Endothelial cell of umbilical vein (primary cell): ENCODE data around the gene NFYA. TPM values are rescaled to one million over a fixed set of nuclear protein-coding genes. Genes with fewer than 3 reads are reported as not detected.

Experiments
- BruUV-seq: library from RNA; stranded (reverse); fragments of 400-500 nt; replicated peaks from 2 replicates; lab custom pipeline; 2021; lab: Mats Ljungman, UMichigan
- CTCF ChIA-PET: fragments of 300-600, 350-600 bp; sonication (Branson Sonifier 250); formaldehyde crosslinking; loops from one replicate; lab custom pipeline; 2021; ENCODE audit warnings: antibody characterized with exemption, inconsistent platforms; lab: Charles Lee
- POLR2A ChIA-PET: fragments of 300-600, 350-600 bp; sonication (Branson Sonifier 250); formaldehyde crosslinking; loops from one replicate; lab custom pipeline; 2021; ENCODE audit warnings: antibody characterized with exemption, inconsistent platforms; lab: Charles Lee
- DNase-seq: peaks from one replicate; pipeline ENCODE4 v3.0.0-alpha.2; 2011; ENCODE audit warnings: low read depth, low spot score
- FAIRE-seq: peaks from 2 replicates; lab custom pipeline; 2011; peaks lifted over from hg19 to GRCh38; lab: Jason Lieb, UNC
- H2AFZ ChIP-seq: 2 replicates; pipeline ENCODE4 v1.6.0; 2012; ENCODE audit warnings: low read depth, low read length, control low read depth, inconsistent platforms
- H3K27ac ChIP-seq: 2 replicates; pipeline ENCODE4 v1.5.1; 2011; ENCODE audit warnings: low read depth, mild to moderate bottlenecking, control low read depth, low read length, moderate library complexity; ENCODE audit not compliant: insufficient read depth
- H3K27me3 ChIP-seq, 2 experiments: 2 replicates each; pipeline versions ENCODE4 v1.6.0 to v1.6.1; 2011; ENCODE audit warnings: low read length in 2 of 2, mixed read lengths in 1 of 2; ENCODE audit not compliant: control insufficient read depth in 2 of 2, insufficient read depth in 2 of 2
- H3K36me3 ChIP-seq, 2 experiments: 2 replicates in 1 of 2; 3 replicates in 1 of 2; pipeline ENCODE4 v1.5.1; 2011; ENCODE audit warnings: low read length in 2 of 2, mild to moderate bottlenecking in 1 of 2, moderate library complexity in 1 of 2; ENCODE audit not compliant: control insufficient read depth in 2 of 2, insufficient read depth in 2 of 2; ENCODE audit errors: extremely low read depth in 1 of 2
- H3K4me1 ChIP-seq: 3 replicates; pipeline ENCODE4 v1.5.1; 2011; ENCODE audit warnings: mild to moderate bottlenecking, low read length; ENCODE audit not compliant: control insufficient read depth, insufficient read depth; ENCODE audit errors: extremely low read depth
- H3K4me2 ChIP-seq: 2 replicates; pipeline ENCODE4 v1.6.1; 2011; ENCODE audit warnings: low read length, control low read depth, mixed read lengths; ENCODE audit not compliant: insufficient read depth
- H3K4me3 ChIP-seq, 3 experiments: fragments of 200-600 bp in 1 of 3; sonication (generic), shearing (Covaris generic) in 1 of 3; replicated peaks in 1 of 3; 2 replicates each; pipeline ENCODE4 v1.5.1; 2011 to 2016; ENCODE audit warnings: control low read depth in 3 of 3, low read length in 3 of 3, mild to moderate bottlenecking in 2 of 3, inconsistent platforms in 1 of 3, low read depth in 1 of 3, moderate library complexity in 1 of 3; ENCODE audit not compliant: insufficient read depth in 1 of 3
- H3K79me2 ChIP-seq: 2 replicates; pipeline ENCODE4 v1.6.0; 2012; ENCODE audit warnings: low read length, inconsistent platforms; ENCODE audit not compliant: control insufficient read depth, insufficient read depth
- H3K9ac ChIP-seq: replicated peaks from 2 replicates; pipeline ENCODE3; 2011; ENCODE audit warnings: low read length, control low read depth; ENCODE audit not compliant: insufficient read depth; ENCODE audit errors: extremely low read depth
- H3K9me1 ChIP-seq: replicated peaks from 3 replicates; pipeline ENCODE4 v1.6.0; 2011; ENCODE audit warnings: mild to moderate bottlenecking, low read length; ENCODE audit not compliant: control insufficient read depth, insufficient read depth; ENCODE audit errors: extremely low read depth
- H3K9me3 ChIP-seq: replicated peaks from 2 replicates; pipeline ENCODE4 v1.5.1; 2012; ENCODE audit warnings: low read length, inconsistent platforms; ENCODE audit not compliant: control insufficient read depth, insufficient read depth
- H4K20me1 ChIP-seq: replicated peaks from 2 replicates; pipeline ENCODE3; 2011; ENCODE audit warnings: mild to moderate bottlenecking, low read length; ENCODE audit not compliant: control insufficient read depth, insufficient read depth; ENCODE audit errors: extremely low read depth
- EZH2 ChIP-seq: IDR thresholded peaks from 2 replicates; pipeline ENCODE4 v1.6.1; 2012; ENCODE audit warnings: borderline replicate concordance, low read depth, mild to moderate bottlenecking, moderate library complexity, low read length, inconsistent platforms; ENCODE audit not compliant: severe bottlenecking
- FOS ChIP-seq: IDR thresholded peaks from 2 replicates; pipeline ENCODE4 v1.6.1; 2011; ENCODE audit warnings: mild to moderate bottlenecking, low read length, moderate library complexity, borderline replicate concordance; ENCODE audit not compliant: insufficient read depth
- GATA2 ChIP-seq: IDR thresholded peaks from 2 replicates; pipeline ENCODE4 v1.7.0; 2011; ENCODE audit warnings: low read depth, mild to moderate bottlenecking, moderate library complexity, mixed read lengths, low read length; ENCODE audit not compliant: insufficient read length, insufficient read depth
- JUN ChIP-seq: IDR thresholded peaks from 2 replicates; pipeline ENCODE4 v1.6.1; 2011; ENCODE audit warnings: borderline replicate concordance, low read depth; ENCODE audit not compliant: insufficient read length, insufficient read depth
- MYC ChIP-seq: IDR thresholded peaks from one replicate; pipeline ENCODE4 v1.6.1; 2011; ENCODE audit warnings: mild to moderate bottlenecking, low read depth, low read length
- POLR2A ChIP-seq: IDR thresholded peaks from 2 replicates; pipeline ENCODE4 v1.6.1; 2012; ENCODE audit warnings: low read depth, mild to moderate bottlenecking, control low read depth, low read length
- POLR2AphosphoS5 ChIP-seq: IDR thresholded peaks from 2 replicates; pipeline ENCODE4 v1.6.1; 2012; ENCODE audit warnings: low read depth, mild to moderate bottlenecking, control low read depth, low read length, moderate library complexity; ENCODE audit not compliant: insufficient read depth
- dilution Hi-C: fragments of 300-500 bp; cut with MboI; formaldehyde crosslinking; loops from one replicate; pipeline ENCODE4 v1.15.0; 2019; ENCODE audit warnings: low sequenced_read_pairs; ENCODE audit not compliant: extremely low pct_ligation_motif_present
- intact Hi-C: fragments of 100-400 bp; cut with micrococcal nuclease; formaldehyde crosslinking; loops from one replicate; pipeline ENCODE4 v1.10.0; 2022
- polyA plus RNA-seq, 4 experiments: library from polyadenylated mRNA; depleted of rRNA in 3 of 4; stranded (reverse) in 3 of 4; unstranded in 1 of 4; fragments of >200 nt; gene quantifications; 2 replicates each; pipeline versions ENCODE4 v1.2.1 to v1.2.3, GENCODE V29; 2011 to 2012; ENCODE audit warnings: missing spikeins in 1 of 4
- total RNA-seq: library from RNA; stranded (reverse); gene quantifications from 2 replicates; pipeline ENCODE4 v1.2.3, GENCODE V29; 2021
- TF ChIP-seq, protein P1 (sequence below): IDR thresholded peaks from 2 replicates; pipeline ENCODE4 v1.6.1; 2011; ENCODE audit not compliant: insufficient read depth, insufficient read length
- TF ChIP-seq, protein P2 (sequence below), 2 donors: IDR thresholded peaks; 1 replicate in 1 of 2; 2 replicates in 1 of 2; pipeline ENCODE4 v1.5.1; 2011; ENCODE audit warnings: low read length in 2 of 2, mild to moderate bottlenecking in 2 of 2, moderate library complexity in 2 of 2, control low read depth in 1 of 2, inconsistent platforms in 1 of 2, low read depth in 1 of 2; ENCODE audit not compliant: insufficient read depth in 1 of 2; ENCODE audit errors: extremely low read depth in 1 of 2

Gene NFYA
- total and polyA plus RNA-seq, 2 donors (not counting 3 experiments of a cell fraction or from before 2014, with no cell fraction given) = 13.1 to 29.0 TPM

GRCh38 chr6:41056768-41057490, 15.8 kb upstream of the NFYA start:
- intact Hi-C loops (no loop called here), dilution Hi-C loops (no loop called here)
- no peak for DNase-seq
- Histone ChIP-seq H3K27me3 (peaks cover 0 to 3% of the 10 kb centered on the region in 2 experiments), H3K9ac (no peak overlapping the region), H3K9me3 (no peaks in the 10 kb centered on the region), H3K79me2 (no peaks in the 10 kb centered on the region), H3K4me2 (no peak overlapping the region), H3K27ac (no peak overlapping the region), H3K9me1 (no peaks in the 10 kb centered on the region), H3K4me1 (peaks cover 9% of the 10 kb centered on the region), H3K36me3 (no peaks in the 10 kb centered on the region), H3K4me3 (no peak overlapping the region), H2AFZ (no peak overlapping the region), H4K20me1 (no peaks in the 10 kb centered on the region)
- TF ChIP-seq, protein P1, sequence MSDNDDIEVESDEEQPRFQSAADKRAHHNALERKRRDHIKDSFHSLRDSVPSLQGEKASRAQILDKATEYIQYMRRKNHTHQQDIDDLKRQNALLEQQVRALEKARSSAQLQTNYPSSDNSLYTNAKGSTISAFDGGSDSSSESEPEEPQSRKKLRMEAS = no peak
- TF ChIP-seq POLR2A (no peak), JUN (no peak), MYC (no peak), EZH2 (no peak), POLR2AphosphoS5 (no peak), GATA2 (no peak), FOS (no peak)
- TF ChIP-seq, protein P2, sequence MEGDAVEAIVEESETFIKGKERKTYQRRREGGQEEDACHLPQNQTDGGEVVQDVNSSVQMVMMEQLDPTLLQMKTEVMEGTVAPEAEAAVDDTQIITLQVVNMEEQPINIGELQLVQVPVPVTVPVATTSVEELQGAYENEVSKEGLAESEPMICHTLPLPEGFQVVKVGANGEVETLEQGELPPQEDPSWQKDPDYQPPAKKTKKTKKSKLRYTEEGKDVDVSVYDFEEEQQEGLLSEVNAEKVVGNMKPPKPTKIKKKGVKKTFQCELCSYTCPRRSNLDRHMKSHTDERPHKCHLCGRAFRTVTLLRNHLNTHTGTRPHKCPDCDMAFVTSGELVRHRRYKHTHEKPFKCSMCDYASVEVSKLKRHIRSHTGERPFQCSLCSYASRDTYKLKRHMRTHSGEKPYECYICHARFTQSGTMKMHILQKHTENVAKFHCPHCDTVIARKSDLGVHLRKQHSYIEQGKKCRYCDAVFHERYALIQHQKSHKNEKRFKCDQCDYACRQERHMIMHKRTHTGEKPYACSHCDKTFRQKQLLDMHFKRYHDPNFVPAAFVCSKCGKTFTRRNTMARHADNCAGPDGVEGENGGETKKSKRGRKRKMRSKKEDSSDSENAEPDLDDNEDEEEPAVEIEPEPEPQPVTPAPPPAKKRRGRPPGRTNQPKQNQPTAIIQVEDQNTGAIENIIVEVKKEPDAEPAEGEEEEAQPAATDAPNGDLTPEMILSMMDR (IDR thresholded peaks at IDR 0.05; ENCODE audit: extremely low read depth in 1 of 2, insufficient read depth in 1 of 2, low read depth in 1 of 2, low read length in 2 of 2) = no peak
- no TSS peak for BruUV-seq
- FAIRE-seq = no peak
- ChIA-PET POLR2A (no interaction called here), CTCF (interaction anchor here (0.6 to 4.3 kb wide), 6 partner anchors 10 to 478 kb away, joined by 3 to 22 read pairs (median 6); partner anchors contain the start of gene UNC5CL)
